Pons (tissue), 1 donor: Measurements from ENCODE around the gene GRIK4.
A peak's percentile ranks its signal among the peaks of the same experiment; 100 is the strongest.

Experiments
- DNase-seq: peaks from one replicate; pipeline ENCODE4 v3.0.0-alpha.2; 2016; ENCODE audit warnings: low spot score

Gene GRIK4

GRCh38 chr11:120707663-120708062 lies 196.1 kb downstream of the GRIK4 start:
- no peak for DNase-seq

GRCh38 chr11:120708511-120709183 lies 197.1 kb downstream of the GRIK4 start:
- DNase-seq: no peak

GRCh38 chr11:120709808-120710207 lies 198.3 kb downstream of the GRIK4 start:
- DNase-seq: no peak

DNA sequence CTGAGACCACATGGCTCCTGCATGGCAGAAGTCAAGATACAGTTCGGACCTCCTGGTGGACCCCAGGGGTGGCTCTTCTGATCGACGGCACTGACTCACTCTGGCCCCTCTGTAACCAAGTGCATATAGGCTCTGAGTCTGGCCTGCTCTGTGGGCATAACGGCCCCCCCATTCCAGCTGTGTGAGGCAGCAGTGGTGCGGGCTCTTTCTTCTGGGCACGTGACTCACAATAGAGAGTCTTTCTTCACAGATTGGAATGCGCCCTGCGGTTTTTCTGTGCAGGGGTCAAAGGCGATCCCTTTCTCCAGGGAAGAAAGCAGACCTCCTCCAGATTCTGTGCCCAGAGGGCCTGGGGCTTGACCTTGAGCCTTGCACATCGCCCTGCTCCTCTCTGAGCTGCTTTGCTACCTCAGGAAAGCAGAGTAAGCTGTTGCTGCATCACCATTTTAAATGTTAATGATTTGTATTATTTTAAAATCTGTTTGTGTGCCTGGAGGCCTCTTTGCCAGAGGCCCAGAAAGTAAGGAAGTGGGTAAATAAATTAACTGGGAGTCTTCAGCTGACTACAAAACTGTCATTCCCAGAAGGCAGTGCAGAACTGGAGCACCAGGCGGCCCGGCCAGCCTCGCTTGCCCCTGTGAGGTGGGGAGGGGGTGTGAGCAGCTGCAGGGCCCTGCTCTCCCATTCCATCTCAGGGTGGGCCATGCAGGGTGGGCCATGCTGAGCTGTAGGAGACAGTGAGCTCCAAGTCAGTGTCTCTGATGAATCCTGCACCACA lies 199.0 kb downstream of the GRIK4 start:
- DNase-seq: peak; percentile 72

GRCh38 chr11:120712014-120712413 lies 200.5 kb downstream of the GRIK4 start:
- DNase-seq: no peak

- no peak for DNase-seq
Observed at GRCh38 chr11:120712881-120713280, 201.3 kb downstream of the GRIK4 start.

GRCh38 chr11:120713296-120713695 lies 201.7 kb downstream of the GRIK4 start:
- no peak for DNase-seq

DNA sequence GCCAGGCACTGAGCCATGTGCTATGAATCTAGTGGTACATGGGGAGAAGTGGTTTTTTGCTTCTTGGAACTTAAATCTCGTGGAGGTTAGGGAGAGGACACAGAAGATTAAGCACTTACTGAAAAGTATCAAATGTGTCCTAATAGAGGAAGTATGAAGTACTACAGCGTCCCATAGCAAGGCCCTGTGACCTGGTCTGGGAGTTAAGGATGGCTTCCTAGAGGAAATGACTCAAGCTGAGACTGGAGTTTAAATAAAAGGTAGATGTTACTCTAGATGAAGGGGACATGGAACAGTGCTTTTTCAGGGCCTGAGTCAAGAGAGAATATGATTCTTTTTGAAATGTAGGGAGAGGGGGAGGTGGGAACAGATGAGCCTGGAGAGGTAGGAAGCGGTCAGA lies 202.9 kb downstream of the GRIK4 start:
- DNase-seq: no peak

- no peak for DNase-seq
Observed at GRCh38 chr11:120715239-120715638, 203.7 kb downstream of the GRIK4 start.

- DNase-seq: no peak
Observed at GRCh38 chr11:120717042-120717441, 205.5 kb downstream of the GRIK4 start.

- DNase-seq: no peak
Observed at GRCh38 chr11:120717623-120718022, 206.1 kb downstream of the GRIK4 start.

- no peak for DNase-seq
Observed at GRCh38 chr11:120718171-120718570, 206.6 kb downstream of the GRIK4 start.

DNA sequence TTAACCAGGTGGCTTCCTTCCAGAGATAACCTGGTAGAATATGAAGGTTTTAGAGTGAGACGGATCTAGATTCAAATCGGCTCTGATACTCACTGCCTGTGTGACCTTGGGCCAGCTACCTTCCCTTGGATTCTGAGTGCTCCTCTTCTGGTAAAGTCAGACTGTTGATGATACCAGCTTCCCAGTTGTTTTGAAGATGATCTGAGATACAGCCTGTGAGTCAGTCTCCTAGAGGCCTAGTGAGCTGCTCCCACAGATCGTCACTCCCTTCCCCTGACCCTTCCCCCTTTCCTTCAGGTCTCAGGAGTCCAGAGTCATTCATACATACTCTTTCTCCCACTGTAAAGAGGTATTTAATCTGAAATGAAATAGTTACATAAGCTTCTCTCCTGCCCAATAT lies 207.8 kb downstream of the GRIK4 start:
- no peak for DNase-seq

- DNase-seq: no peak
Observed at GRCh38 chr11:120720760-120721159, 209.2 kb downstream of the GRIK4 start.

DNA sequence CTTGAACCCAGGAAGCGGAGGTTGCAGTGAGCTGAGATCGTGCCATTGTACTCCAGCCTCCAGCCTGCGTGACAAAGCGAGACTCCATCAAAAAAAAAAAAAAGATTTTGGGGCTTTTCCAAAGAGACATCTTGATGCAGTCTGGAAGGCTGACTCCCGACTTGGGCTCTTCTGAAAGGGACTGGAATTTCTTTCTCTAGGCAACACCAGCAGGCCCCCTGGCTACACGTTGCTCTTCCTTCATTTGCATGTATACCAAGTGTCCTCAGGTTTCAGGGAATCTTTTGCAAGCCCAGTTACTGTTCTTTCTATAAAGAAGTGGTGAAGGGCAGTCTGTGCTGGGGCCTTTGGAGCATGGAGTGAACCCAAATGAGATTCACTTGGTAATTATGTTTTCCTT lies 211.0 kb downstream of the GRIK4 start:
- no peak for DNase-seq

DNA sequence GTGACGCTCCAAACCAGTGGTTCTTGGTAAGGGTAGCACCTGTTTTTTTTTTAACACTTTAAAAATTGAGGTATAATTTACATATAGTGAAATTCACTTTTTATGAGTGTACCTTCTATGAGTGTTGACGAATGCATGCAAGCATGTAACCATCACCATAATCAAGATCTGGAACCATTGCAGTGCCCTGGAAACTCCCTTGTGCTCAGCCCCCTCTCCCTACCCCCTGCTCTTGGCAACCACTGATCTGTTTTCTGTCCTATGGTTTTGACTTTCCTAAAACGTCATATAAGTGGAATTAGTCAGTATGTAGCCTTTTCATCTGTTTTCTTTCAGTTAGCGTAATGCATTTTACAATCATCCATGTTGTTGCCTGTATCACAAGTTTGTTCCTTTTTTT lies 212.2 kb downstream of the GRIK4 start:
- no peak for DNase-seq

DNA sequence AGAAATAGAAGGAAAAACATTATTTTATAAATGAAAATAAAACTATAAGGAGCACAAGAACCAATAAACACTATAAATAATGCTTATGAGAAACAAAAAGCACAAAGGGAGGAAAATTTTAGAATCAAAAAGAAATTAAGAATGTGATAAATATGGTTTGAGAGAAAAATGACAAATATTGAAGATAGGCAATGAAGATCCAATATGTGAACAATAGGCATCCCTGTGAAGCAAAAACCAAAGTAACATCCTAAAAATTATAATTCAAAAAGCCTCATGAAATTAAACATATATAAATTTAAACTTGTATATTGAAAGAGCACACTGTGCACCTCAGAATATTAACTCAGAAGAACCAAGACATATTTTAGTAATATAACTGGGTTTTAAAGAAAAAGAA lies 216.2 kb downstream of the GRIK4 start:
- DNase-seq: no peak

DNA sequence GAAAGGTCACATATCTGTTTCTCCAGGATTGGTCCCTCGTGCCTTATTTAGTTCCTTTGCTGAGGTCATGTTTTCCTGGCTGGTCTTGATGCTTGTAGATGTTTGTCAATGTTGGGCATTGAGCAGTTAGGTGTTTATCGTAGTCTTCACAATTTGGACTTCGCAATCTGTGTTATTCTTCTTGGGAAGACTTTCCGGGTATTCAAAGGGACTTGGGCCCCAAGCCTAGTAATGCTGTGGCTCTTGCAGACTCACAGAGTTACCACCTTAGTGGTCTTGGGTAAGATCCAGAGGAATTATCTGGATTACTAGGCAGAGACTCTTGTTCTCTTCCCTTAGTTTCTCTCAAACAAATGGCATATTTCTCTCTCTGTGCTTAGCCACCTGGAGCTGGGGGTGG lies 223.5 kb downstream of the GRIK4 start:
- DNase-seq: no peak

- DNase-seq: peak; percentile 14
Observed at GRCh38 chr11:120738516-120739046, 227.0 kb downstream of the GRIK4 start.

GRCh38 chr11:120739780-120740179 lies 228.2 kb downstream of the GRIK4 start:
- no peak for DNase-seq

GRCh38 chr11:120740380-120740779 lies 228.8 kb downstream of the GRIK4 start:
- DNase-seq: no peak

GRCh38 chr11:120744016-120744994 lies 232.8 kb downstream of the GRIK4 start:
- peak; percentile 27 for DNase-seq
